K562 (cell line): ENCODE results near the gene ZNF516. TPM values are rescaled to one million over a fixed set of nuclear protein-coding genes. Genes with fewer than 3 reads are reported as not detected.

Experiments
- ATAC-seq: fragments of 200-7000 bp; cut with Tn5 transposase; 3 replicates; pipeline ENCODE4 v1.9.1; 2020; ENCODE audit warnings: moderate library complexity
- BruUV-seq: library from RNA; stranded (reverse); fragments of 400-500 nt; replicated peaks from 2 replicates; lab custom pipeline; 2021; lab: Mats Ljungman, UMichigan
- CTCF ChIA-PET: fragments of 300-600 bp; formaldehyde crosslinking; extraction: SDS; loops from one replicate; lab custom pipeline; 2021; ENCODE audit warnings: low intra/inter-chr PET ratio; lab: Yijun Ruan, JAX
- POLR2A ChIA-PET: fragments of 300-600, 350-650 bp; sonication (Branson Sonifier 250); formaldehyde crosslinking; extraction: SDS; loops from one replicate; lab custom pipeline; 2021; ENCODE audit warnings: antibody characterized with exemption, inconsistent platforms; lab: Yijun Ruan, JAX
- DNase-seq, 4 experiments: peaks; one replicate each; pipeline versions ENCODE4 v3.0.0 to v3.0.0-alpha.2; 2011 to 2018; ENCODE audit warnings: low spot score in 3 of 4, mixed read lengths in 3 of 4; ENCODE audit errors: extremely low read depth in 1 of 4
- FAIRE-seq: peaks from 2 replicates; lab custom pipeline; 2011; peaks lifted over from hg19 to GRCh38; lab: Jason Lieb, UNC
- H2AFZ ChIP-seq: 2 replicates; pipeline ENCODE4 v1.6.0; 2011; ENCODE audit warnings: low read depth, low read length, control low read depth, inconsistent platforms
- H3K27ac ChIP-seq: fragments of 200-600 bp; 3 replicates; pipeline ENCODE4 v1.8.0; 2011; ENCODE audit warnings: low read depth, mild to moderate bottlenecking, control low read depth, inconsistent platforms, low read length, moderate library complexity, mixed read lengths; ENCODE audit errors: extremely low read depth
- H3K27me3 ChIP-seq, 2 experiments: fragments of 300-600 bp in 1 of 2; 2 replicates in 1 of 2; 3 replicates in 1 of 2; pipeline versions ENCODE4 v1.6.0 to v1.8.0; 2011; ENCODE audit warnings: inconsistent platforms in 2 of 2, low read length in 2 of 2, mild to moderate bottlenecking in 1 of 2, mixed read lengths in 1 of 2, moderate library complexity in 1 of 2; ENCODE audit not compliant: control insufficient read depth in 2 of 2, insufficient read depth in 2 of 2
- H3K36me3 ChIP-seq: fragments of 300-600 bp; 3 replicates; pipeline ENCODE4 v1.8.0; 2011; ENCODE audit warnings: mild to moderate bottlenecking, low read length, inconsistent platforms; ENCODE audit not compliant: control insufficient read depth, insufficient read depth
- H3K4me1 ChIP-seq, 2 experiments: fragments of 200-600 bp in 1 of 2; replicated peaks in 1 of 2; 2 replicates in 1 of 2; 3 replicates in 1 of 2; pipeline versions ENCODE4 v1.5.1 to v1.8.0; 2011; ENCODE audit warnings: inconsistent platforms in 2 of 2, low read length in 2 of 2, mild to moderate bottlenecking in 1 of 2, mixed read lengths in 1 of 2, moderate library complexity in 1 of 2; ENCODE audit not compliant: control insufficient read depth in 2 of 2, insufficient read depth in 2 of 2
- H3K4me2 ChIP-seq: 2 replicates; pipeline ENCODE4 v1.6.1; 2011; ENCODE audit warnings: low read length, control low read depth, inconsistent platforms, mixed read lengths; ENCODE audit not compliant: insufficient read depth
- H3K4me3 ChIP-seq: fragments of 200-600 bp; sonication (generic), shearing (Covaris generic); 2 replicates; pipeline ENCODE4 v1.5.1; 2016; ENCODE audit warnings: control low read depth, inconsistent platforms
- H3K79me2 ChIP-seq: fragments of 200-600 bp; 3 replicates; pipeline ENCODE4 v1.8.0; 2011; ENCODE audit warnings: low read length, inconsistent platforms; ENCODE audit not compliant: control insufficient read depth, insufficient read depth
- H3K9ac ChIP-seq, 2 experiments: 2 replicates each; pipeline versions ENCODE4 v1.6.0 to v1.6.1; 2011; ENCODE audit warnings: low read depth in 2 of 2, low read length in 2 of 2, control low read depth in 1 of 2, inconsistent platforms in 1 of 2, mild to moderate bottlenecking in 1 of 2, mixed read lengths in 1 of 2; ENCODE audit not compliant: insufficient read depth in 1 of 2
- H3K9me1 ChIP-seq: one replicate; pipeline ENCODE4 v1.6.0; 2011; ENCODE audit warnings: inconsistent platforms, mild to moderate bottlenecking, low read length, moderate library complexity; ENCODE audit not compliant: control insufficient read depth, insufficient read depth
- H3K9me3 ChIP-seq: replicated peaks from 2 replicates; pipeline ENCODE4 v1.5.1; 2011; ENCODE audit warnings: low read depth, low read length, inconsistent platforms; ENCODE audit not compliant: control insufficient read depth, insufficient read depth
- H4K20me1 ChIP-seq: replicated peaks from 2 replicates; pipeline ENCODE4 v1.6.1; 2011; ENCODE audit warnings: low read length, inconsistent platforms, mixed read lengths; ENCODE audit not compliant: control insufficient read depth, insufficient read depth
- CSDE1 ChIP-seq, 2 experiments: fragments of 450-650 bp; IDR thresholded peaks; 2 replicates each; pipeline ENCODE4 v1.6.1; 2016; ENCODE audit warnings: mild to moderate bottlenecking in 1 of 2
- E2F8 ChIP-seq: fragments of 450-650 bp; IDR thresholded peaks from 2 replicates; pipeline ENCODE4 v1.7.1; 2018; ENCODE audit warnings: mild to moderate bottlenecking, low read depth; ENCODE audit not compliant: partially characterized antibody
- RHOXF2B ChIP-seq: fragments of 250-450 bp; sonication (Bioruptor Pico); conservative IDR thresholded peaks from 2 replicates; pipeline ENCODE4 v1.5.1; 2021
- WGBS: fragments of 100-300 bp; shearing (Covaris generic); methylation state at CpG from one replicate; pipeline ENCODE4 v1.1.6; 2016; ENCODE audit warnings: low coverage, mixed read lengths; ENCODE audit not compliant: insufficient coverage; ENCODE audit errors: missing lambda C conversion rate; 5-methylcytosine and 5-hydroxymethylcytosine counted together
- in situ Hi-C: fragments of 300-500 bp; cut with MboI; formaldehyde crosslinking; loops from 4 replicates; pipeline ENCODE4 v1.15.0; 2018; ENCODE audit warnings: inconsistent platforms, mixed read lengths
- intact Hi-C: fragments of 100-400 bp; cut with micrococcal nuclease; formaldehyde crosslinking; loops from 2 replicates; pipeline ENCODE4 v1.14.2; 2022
- polyA plus RNA-seq, 8 experiments: library from polyadenylated mRNA; depleted of rRNA in 4 of 8; stranded (reverse) in 5 of 8; unstranded in 3 of 8; fragments of >200 nt; fragmentation: Nextera tagmentation in 2 of 8; fragmentation: Illumina TruSeq in 1 of 8; extraction: Ambion mirVana in 2 of 8; extraction: Trizol in 1 of 8; gene quantifications; 2 replicates each; pipeline versions ENCODE4 v1.2.1 to v1.2.3, GENCODE V29; 2011 to 2014; ENCODE audit warnings: inconsistent platforms in 1 of 8, missing spikeins in 1 of 8
- total RNA-seq, 7 experiments: library from RNA; depleted of rRNA in 6 of 7; stranded (reverse); fragments of >200 nt in 6 of 7; fragmentation: Illumina TruSeq in 2 of 7; extraction: Trizol in 2 of 7; gene quantifications; 2 replicates each; pipeline versions ENCODE4 v1.2.1 to v1.2.3, GENCODE V29; 2011 to 2021; ENCODE audit warnings: low replicate concordance in 1 of 7

ZNF516 gene
- total and polyA plus RNA-seq, 9 of the 15 experiments (the other 6 are each of a cell fraction or from before 2014, with no cell fraction given): 0.04 to 0.20 (median 0.08) TPM; not detected in 3

GRCh38 chr18:76456823-76457222 lies 38.2 kb downstream of the ZNF516 start:
- CTCF ChIA-PET: no interaction called here
- in situ Hi-C loops (no loop called here), intact Hi-C loops (no loop called here)
- BruUV-seq: no TSS peak
- Histone ChIP-seq H3K4me3 (no peak overlapping the region), H3K4me1 (no peaks in the 10 kb centered on the region), H2AFZ (no peak overlapping the region), H3K79me2 (no peaks in the 10 kb centered on the region), H3K9me3 (no peaks in the 10 kb centered on the region), H3K9ac (no peak overlapping the region), H3K27me3 (peaks cover 7 to 41% of the 10 kb centered on the region in 2 experiments; a peak in 4 of 5 replicates), H3K9me1 (no peaks in the 10 kb centered on the region), H3K27ac (no peak overlapping the region), H3K36me3 (no peaks in the 10 kb centered on the region), H4K20me1 (no peaks in the 10 kb centered on the region), H3K4me2 (no peak overlapping the region)
- 3% methylated on average over 4 of the region's 4 CpGs for WGBS
- no peak for FAIRE-seq
- ATAC-seq: no peak
- DNase-seq: no peak
- TF ChIP-seq E2F8 (no peak), RHOXF2B (no peak), CSDE1 (IDR thresholded peaks at IDR 0.05) (no peak)
- POLR2A ChIA-PET: no interaction called here
